A673 (cell line): Measurements from ENCODE around the gene SHROOM3.

Experiments used
- CTCF ChIP-seq: fragments of 300-800, 200-600 bp; sonication (generic); conservative IDR thresholded peaks from 2 replicates; pipeline ENCODE4 v1.5.1; 2017; ENCODE audit warnings: low read depth, mild to moderate bottlenecking, antibody characterized with exemption, low read length, moderate library complexity, mixed read lengths
- EZH2 ChIP-seq: fragments of 200-600 bp; sonication (generic); IDR thresholded peaks from 2 replicates; pipeline ENCODE4 v1.6.1; 2017; ENCODE audit warnings: borderline replicate concordance, low read depth, mild to moderate bottlenecking, mixed read lengths, antibody characterized with exemption, low read length; ENCODE audit not compliant: poor library complexity, severe bottlenecking

GRCh38 chr4:76784237-76784636, 349.2 kb downstream of the SHROOM3 start:
- TF ChIP-seq CTCF = 0 out of 2 replicates have a peak, but pooled peaks have one; percentile 19
- no peak for TF ChIP-seq EZH2
